Measurements from ENCODE around the gene TRIM3.

Gene TRIM3

DNA sequence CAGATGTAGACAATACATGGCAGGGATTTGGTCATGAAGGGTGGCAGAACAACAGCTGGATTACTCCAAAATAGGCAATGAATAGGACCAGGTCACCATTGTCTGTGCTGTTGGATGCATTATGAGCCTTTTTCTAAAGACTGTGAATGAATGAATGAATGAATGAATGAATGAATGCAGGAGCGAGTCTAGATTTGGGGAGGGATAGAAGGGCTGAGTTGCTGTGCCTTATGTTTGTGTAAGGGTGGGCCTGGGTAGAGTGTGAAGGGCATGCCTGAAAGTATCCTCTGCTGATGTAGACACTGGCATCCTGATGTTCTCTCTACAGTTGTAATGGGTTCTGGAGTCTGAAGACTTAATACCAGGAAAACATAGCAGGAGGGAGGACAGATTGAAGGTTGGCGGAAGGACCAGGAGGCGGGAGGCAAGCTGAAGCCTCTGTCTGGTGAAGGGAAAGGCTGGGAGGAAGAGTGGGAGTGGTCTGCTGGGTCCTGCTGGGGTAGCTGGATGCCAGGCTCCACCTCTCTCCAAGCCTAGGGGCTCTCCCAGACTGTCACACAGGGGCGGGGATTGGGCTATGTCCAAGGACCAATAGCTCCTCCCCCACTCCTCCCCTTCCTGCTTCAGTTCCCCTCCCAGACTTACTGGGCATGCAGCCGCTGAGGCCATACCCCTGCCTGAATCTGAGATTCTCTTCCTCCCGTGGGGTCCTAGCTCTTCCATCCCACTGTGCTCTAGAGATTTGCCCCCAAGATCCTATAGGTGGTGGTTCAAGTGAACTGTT lies 4.8 kb downstream of the TRIM3 start:
- DNase-seq, result peak; percentile 65
- Histone ChIP-seq H3K4me3 (ENCODE audit: low read depth, low read length) (no peak overlapping the region), H3K27ac (no peak overlapping the region), H3K27me3 (ENCODE audit: insufficient read depth, low read depth, severe bottlenecking) (no peaks in the 10 kb centered on the region), H3K36me3 (peaks cover 13% of the 10 kb centered on the region), H3K9me3 (ENCODE audit: severe bottlenecking) (no peaks in the 10 kb centered on the region)
- TF ChIP-seq, protein P1, sequence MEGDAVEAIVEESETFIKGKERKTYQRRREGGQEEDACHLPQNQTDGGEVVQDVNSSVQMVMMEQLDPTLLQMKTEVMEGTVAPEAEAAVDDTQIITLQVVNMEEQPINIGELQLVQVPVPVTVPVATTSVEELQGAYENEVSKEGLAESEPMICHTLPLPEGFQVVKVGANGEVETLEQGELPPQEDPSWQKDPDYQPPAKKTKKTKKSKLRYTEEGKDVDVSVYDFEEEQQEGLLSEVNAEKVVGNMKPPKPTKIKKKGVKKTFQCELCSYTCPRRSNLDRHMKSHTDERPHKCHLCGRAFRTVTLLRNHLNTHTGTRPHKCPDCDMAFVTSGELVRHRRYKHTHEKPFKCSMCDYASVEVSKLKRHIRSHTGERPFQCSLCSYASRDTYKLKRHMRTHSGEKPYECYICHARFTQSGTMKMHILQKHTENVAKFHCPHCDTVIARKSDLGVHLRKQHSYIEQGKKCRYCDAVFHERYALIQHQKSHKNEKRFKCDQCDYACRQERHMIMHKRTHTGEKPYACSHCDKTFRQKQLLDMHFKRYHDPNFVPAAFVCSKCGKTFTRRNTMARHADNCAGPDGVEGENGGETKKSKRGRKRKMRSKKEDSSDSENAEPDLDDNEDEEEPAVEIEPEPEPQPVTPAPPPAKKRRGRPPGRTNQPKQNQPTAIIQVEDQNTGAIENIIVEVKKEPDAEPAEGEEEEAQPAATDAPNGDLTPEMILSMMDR (IDR thresholded peaks at IDR 0.05; ENCODE audit: low read depth, low read length), result no peak

DNA sequence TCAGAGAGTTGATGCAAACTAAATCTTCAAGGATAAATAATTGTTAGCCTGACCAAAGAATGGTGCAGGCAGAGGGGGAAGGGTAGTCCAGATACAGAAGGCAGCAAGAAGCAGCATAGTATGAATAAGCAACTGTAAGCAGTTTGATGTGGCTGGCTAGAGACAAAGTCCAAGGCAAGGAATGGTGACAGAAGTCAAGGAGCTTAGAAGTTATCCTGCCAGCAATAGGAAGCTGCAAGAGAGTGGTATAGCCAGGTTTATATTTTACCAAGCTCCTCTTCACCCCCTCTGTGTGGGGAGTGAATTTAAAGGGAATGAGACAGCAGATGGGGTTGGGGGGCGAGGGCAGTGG lies 14.7 kb downstream of the TRIM3 start:
- H3K27ac ChIP-seq, result no peak overlapping the region
- TF ChIP-seq, protein P1 (IDR thresholded peaks at IDR 0.05; ENCODE audit: low read depth, low read length), result no peak
- H3K9me3 ChIP-seq (ENCODE audit: severe bottlenecking), result no peaks in the 10 kb centered on the region
- H3K27me3 ChIP-seq (ENCODE audit: insufficient read depth, low read depth, severe bottlenecking), result no peaks in the 10 kb centered on the region
- DNase-seq, result no peak
- H3K36me3 ChIP-seq, result peaks cover 54% of the 10 kb centered on the region
- no peak overlapping the region for H3K4me3 ChIP-seq (ENCODE audit: low read depth, low read length)

DNA sequence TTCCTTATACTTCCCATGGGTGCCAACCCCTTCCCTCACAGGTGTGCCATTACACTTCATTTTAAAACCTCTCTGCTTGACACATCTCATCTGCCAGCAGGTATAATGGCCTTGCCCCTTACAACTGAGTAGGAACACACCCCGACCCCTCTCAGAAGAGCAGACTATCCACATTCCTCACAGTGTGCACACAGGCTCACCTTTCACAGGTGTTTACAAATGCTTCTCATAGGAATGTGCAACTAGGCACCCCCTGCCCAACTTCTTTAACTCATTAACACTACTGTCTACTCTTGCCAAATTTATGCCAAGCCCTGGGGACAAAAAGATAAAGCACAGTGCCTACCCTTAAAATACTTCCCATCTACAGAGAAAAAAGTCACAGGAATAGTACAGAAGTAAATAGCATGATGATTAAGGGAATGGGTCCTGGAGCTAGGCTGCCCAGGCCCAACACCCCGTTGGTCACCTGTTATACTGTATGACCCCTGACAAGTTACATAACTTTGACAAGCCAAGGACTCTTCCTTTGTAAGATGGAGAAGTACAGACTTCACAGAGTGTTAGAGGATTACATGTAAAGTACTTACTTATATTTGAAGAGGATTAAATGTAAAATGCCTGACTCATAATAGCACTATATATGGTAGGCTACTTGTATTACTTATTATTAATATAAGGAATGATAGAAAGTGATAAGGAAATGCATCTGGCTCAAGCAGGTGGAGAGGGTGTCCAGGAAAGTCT lies 15.2 kb downstream of the TRIM3 start:
- H3K27me3 ChIP-seq (ENCODE audit: insufficient read depth, low read depth, severe bottlenecking), result no peaks in the 10 kb centered on the region
- no peak overlapping the region for H3K27ac ChIP-seq
- no peak overlapping the region for H3K4me3 ChIP-seq (ENCODE audit: low read depth, low read length)
- no peak for DNase-seq
- H3K36me3 ChIP-seq, result peaks cover 53% of the 10 kb centered on the region
- H3K9me3 ChIP-seq (ENCODE audit: severe bottlenecking), result no peaks in the 10 kb centered on the region
- TF ChIP-seq, protein P1 (IDR thresholded peaks at IDR 0.05; ENCODE audit: low read depth, low read length), result no peak

DNA sequence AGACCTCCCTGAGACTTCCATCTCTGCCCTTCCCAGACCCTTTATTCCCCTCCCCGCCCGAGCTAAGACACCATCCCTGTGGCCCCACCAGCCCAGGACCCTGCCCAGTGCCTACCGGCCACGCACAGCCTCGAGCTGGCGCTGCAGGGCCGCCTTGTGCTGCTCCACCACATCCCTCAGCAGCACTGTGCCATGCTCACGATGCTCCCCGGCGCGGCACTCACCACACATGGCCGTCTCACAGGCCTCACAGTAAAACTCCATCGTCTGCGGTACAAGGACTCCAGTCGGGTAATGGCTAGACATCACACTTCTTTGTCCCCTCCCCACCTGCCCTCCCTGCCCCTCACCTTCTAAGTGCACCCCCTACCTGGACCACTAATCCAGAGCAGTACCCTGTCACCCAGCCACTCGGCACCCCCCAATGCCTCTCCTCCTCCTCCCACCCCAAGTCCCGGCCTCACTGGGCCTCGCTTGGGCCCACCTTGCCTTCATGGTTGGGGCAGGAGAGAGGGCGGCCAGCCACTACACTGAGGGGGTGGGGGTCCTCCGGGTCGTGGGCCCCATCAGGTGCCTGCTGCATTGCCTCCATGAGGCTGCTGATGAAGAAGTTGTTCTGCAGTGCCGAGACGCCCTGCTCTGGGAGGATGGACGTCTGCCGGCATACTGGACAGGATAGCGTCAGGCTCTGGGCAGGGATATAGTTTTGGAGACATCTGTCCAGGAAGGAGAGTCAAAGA lies 16.0 kb downstream of the TRIM3 start:
- Histone ChIP-seq H3K4me3 (ENCODE audit: low read depth, low read length) (no peak overlapping the region), H3K9me3 (ENCODE audit: severe bottlenecking) (no peaks in the 10 kb centered on the region), H3K27me3 (ENCODE audit: insufficient read depth, low read depth, severe bottlenecking) (no peaks in the 10 kb centered on the region), H3K27ac (no peak overlapping the region), H3K36me3 (peaks cover 51% of the 10 kb centered on the region)
- DNase-seq, result no peak
- TF ChIP-seq, protein P1 (IDR thresholded peaks at IDR 0.05; ENCODE audit: low read depth, low read length), result no peak

DNA sequence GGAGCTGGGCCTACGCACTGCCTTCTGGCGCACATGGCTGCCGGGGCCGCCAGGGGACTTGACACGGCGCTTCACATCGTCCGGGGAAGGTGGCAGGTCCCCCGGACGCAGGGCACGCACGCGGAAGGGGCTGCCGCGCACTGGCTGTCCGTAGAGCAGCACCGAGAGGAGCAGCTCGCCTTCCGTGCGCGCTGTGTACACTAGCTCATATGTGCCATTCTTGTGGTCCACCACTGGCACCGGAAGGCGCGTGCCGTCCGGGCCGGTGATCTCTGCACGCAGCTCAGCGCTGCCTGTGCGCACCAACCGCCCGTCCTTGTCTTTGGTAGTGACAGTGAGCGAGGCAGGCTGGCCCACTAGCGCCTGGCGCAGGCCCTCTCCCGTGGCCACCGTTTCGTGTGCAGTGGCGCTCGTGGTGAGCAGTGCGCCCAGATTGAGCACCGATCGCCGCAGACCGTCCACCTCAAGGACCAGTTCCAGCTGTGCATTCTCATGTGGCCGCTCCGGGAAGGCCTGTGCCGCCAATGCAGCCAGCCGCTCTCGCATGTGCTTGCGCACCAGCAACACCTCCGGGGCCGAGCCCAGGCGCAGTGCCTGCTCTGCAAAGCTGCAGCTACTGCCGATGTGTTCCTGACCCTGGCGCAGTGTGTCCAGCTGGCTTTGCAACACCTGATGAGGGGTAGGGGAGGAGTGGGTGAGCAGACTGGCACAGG lies 17.2 kb downstream of the TRIM3 start:
- DNase-seq, result no peak
- no peaks in the 10 kb centered on the region for H3K9me3 ChIP-seq (ENCODE audit: severe bottlenecking)
- H3K4me3 ChIP-seq (ENCODE audit: low read depth, low read length), result no peak overlapping the region
- TF ChIP-seq, protein P1 (IDR thresholded peaks at IDR 0.05; ENCODE audit: low read depth, low read length), result no peak
- H3K27me3 ChIP-seq (ENCODE audit: insufficient read depth, low read depth, severe bottlenecking), result no peaks in the 10 kb centered on the region
- H3K27ac ChIP-seq, result no peak overlapping the region
- H3K36me3 ChIP-seq, result peaks cover 53% of the 10 kb centered on the region

Measured in WERI-Rb-1 (cell line).